IMR-90 (cell line): ENCODE measurements around the gene CIT. TPM values are rescaled to one million over a fixed set of nuclear protein-coding genes. Genes with fewer than 3 reads are reported as not detected.
A peak's percentile ranks its signal among the peaks of the same experiment; 100 is the strongest.

Source experiments
- ATAC-seq: fragments of 200-7000 bp; cut with Tn5 transposase; 2 replicates; pipeline ENCODE4 v1.9.1; 2020; ENCODE audit warnings: low read depth, mild to moderate bottlenecking, moderate library complexity
- BruUV-seq: library from RNA; stranded (reverse); fragments of 400-500 nt; replicated peaks from 2 replicates; lab custom pipeline; 2021; lab: Mats Ljungman, UMichigan
- CTCF ChIA-PET: fragments of 300-600 bp; formaldehyde crosslinking; extraction: SDS; loops from one replicate; lab custom pipeline; 2021; ENCODE audit warnings: antibody characterized with exemption; lab: Yijun Ruan, JAX
- POLR2A ChIA-PET: fragments of 300-600 bp; sonication (Branson Sonifier 250); formaldehyde crosslinking; loops from one replicate; lab custom pipeline; 2022; ENCODE audit warnings: antibody characterized with exemption; ENCODE audit not compliant: unreplicated experiment; lab: Charles Lee
- DNase-seq: peaks from one replicate; pipeline ENCODE4 v3.0.0; 2013
- H2AFZ ChIP-seq: replicated peaks from 2 replicates; pipeline ENCODE3; 2013; ENCODE audit warnings: low read length, mild to moderate bottlenecking; ENCODE audit not compliant: poor library complexity
- H2AK5ac ChIP-seq: 2 replicates; pipeline ENCODE4 v1.6.1; 2013; ENCODE audit warnings: low read depth, low read length, inconsistent platforms
- H2AK9ac ChIP-seq: replicated peaks from 2 replicates; pipeline ENCODE3; 2013; ENCODE audit warnings: mild to moderate bottlenecking, low read depth, low read length, moderate library complexity; ENCODE audit not compliant: poor library complexity
- H2BK120ac ChIP-seq: 2 replicates; pipeline ENCODE4 v1.6.1; 2013; ENCODE audit warnings: low read depth, low read length, inconsistent platforms
- H2BK15ac ChIP-seq: 3 replicates; pipeline ENCODE4 v1.6.1; 2013; ENCODE audit warnings: low read depth, low read length, inconsistent platforms
- H2BK20ac ChIP-seq: 2 replicates; pipeline ENCODE4 v1.6.1; 2013; ENCODE audit warnings: low read depth, mild to moderate bottlenecking, inconsistent platforms, low read length, moderate library complexity
- H2BK5ac ChIP-seq: 2 replicates; pipeline ENCODE4 v1.6.1; 2013; ENCODE audit warnings: mild to moderate bottlenecking, low read depth, low read length, inconsistent platforms; ENCODE audit not compliant: poor library complexity, severe bottlenecking
- H3K14ac ChIP-seq: replicated peaks from 2 replicates; pipeline ENCODE4 v1.6.1; 2013; ENCODE audit warnings: low read depth, low read length, inconsistent platforms
- H3K18ac ChIP-seq: 2 replicates; pipeline ENCODE4 v1.6.1; 2013; ENCODE audit warnings: low read depth, low read length, control low read depth
- H3K23ac ChIP-seq: 2 replicates; pipeline ENCODE4 v1.6.1; 2013; ENCODE audit warnings: low read depth, low read length, inconsistent platforms
- H3K27ac ChIP-seq: 2 replicates; pipeline ENCODE4 v1.5.1; 2013; ENCODE audit warnings: mild to moderate bottlenecking, control low read depth, low read length; ENCODE audit not compliant: insufficient read depth
- H3K27me3 ChIP-seq: 2 replicates; pipeline ENCODE4 v1.6.1; 2013; ENCODE audit warnings: low read length; ENCODE audit not compliant: control insufficient read depth, insufficient read depth
- H3K36me3 ChIP-seq: 2 replicates; pipeline ENCODE4 v1.6.1; 2013; ENCODE audit warnings: low read length, mixed read lengths; ENCODE audit not compliant: control insufficient read depth, insufficient read depth
- H3K4ac ChIP-seq: 2 replicates; pipeline ENCODE4 v1.6.1; 2013; ENCODE audit warnings: low read depth, low read length, inconsistent platforms
- H3K4me1 ChIP-seq: 2 replicates; pipeline ENCODE4 v1.6.1; 2013; ENCODE audit warnings: low read length, mixed read lengths; ENCODE audit not compliant: control insufficient read depth, insufficient read depth
- H3K4me2 ChIP-seq: 2 replicates; pipeline ENCODE4 v1.6.1; 2013; ENCODE audit warnings: low read depth, mild to moderate bottlenecking, control low read depth, low read length, moderate library complexity
- H3K4me3 ChIP-seq: 2 replicates; pipeline ENCODE4 v1.5.1; 2013; ENCODE audit warnings: low read depth, mild to moderate bottlenecking, control low read depth, low read length, moderate library complexity; ENCODE audit not compliant: insufficient read depth
- H3K56ac ChIP-seq: 2 replicates; pipeline ENCODE4 v1.6.1; 2013; ENCODE audit warnings: low read length, inconsistent platforms; ENCODE audit not compliant: insufficient read depth; ENCODE audit errors: extremely low read depth
- H3K79me1 ChIP-seq, 2 experiments: 2 replicates each; pipeline ENCODE4 v1.6.1; 2013; ENCODE audit warnings: low read length in 2 of 2, inconsistent platforms in 1 of 2, low read depth in 1 of 2
- H3K9ac ChIP-seq: 2 replicates; pipeline ENCODE4 v1.6.1; 2013; ENCODE audit warnings: low read depth, low read length, control low read depth
- H3K9me1 ChIP-seq: 2 replicates; pipeline ENCODE4 v1.6.1; 2013; ENCODE audit warnings: low read length, inconsistent platforms; ENCODE audit not compliant: insufficient read depth
- H3K9me3 ChIP-seq: 2 replicates; pipeline ENCODE4 v1.6.1; 2013; ENCODE audit warnings: low read length; ENCODE audit not compliant: control insufficient read depth, insufficient read depth
- H4K20me1 ChIP-seq: 2 replicates; pipeline ENCODE4 v1.6.1; 2013; ENCODE audit warnings: low read length, inconsistent platforms; ENCODE audit not compliant: insufficient read depth
- H4K5ac ChIP-seq: 2 replicates; pipeline ENCODE4 v1.6.1; 2013; ENCODE audit warnings: mild to moderate bottlenecking, low read depth, low read length, control low read depth
- H4K8ac ChIP-seq, 2 experiments: 2 replicates each; pipeline ENCODE4 v1.6.1; 2013; ENCODE audit warnings: low read depth in 2 of 2, low read length in 2 of 2, control low read depth in 1 of 2, inconsistent platforms in 1 of 2
- H4K91ac ChIP-seq: 2 replicates; pipeline ENCODE4 v1.6.1; 2013; ENCODE audit warnings: low read depth, low read length, inconsistent platforms; ENCODE audit not compliant: insufficient read depth
- CEBPB ChIP-seq: IDR thresholded peaks from 2 replicates; pipeline ENCODE4 v1.6.1; 2012; ENCODE audit warnings: low read depth, low read length, improper control_type of control experiment
- MAFK ChIP-seq: IDR thresholded peaks from 2 replicates; pipeline ENCODE4 v1.6.1; 2012; ENCODE audit warnings: low read depth, low read length, improper control_type of control experiment
- NFE2L2 ChIP-seq: fragments of 150-350 bp; IDR thresholded peaks from 2 replicates; pipeline ENCODE4 v1.6.1; 2016; ENCODE audit warnings: low read depth, mild to moderate bottlenecking, low read length
- WGBS, 2 experiments: methylation state at CpG; one replicate each; pipeline versions ENCODE4 v1.1.5 to v1.1.7; 2013; ENCODE audit warnings: missing lambda C conversion rate in 2 of 2; ENCODE audit not compliant: insufficient read length in 1 of 2; ENCODE audit errors: extremely low coverage in 2 of 2; 5-methylcytosine and 5-hydroxymethylcytosine counted together
- dilution Hi-C: fragments of 300-500 bp; cut with HindIII; formaldehyde crosslinking; loops from one replicate; pipeline ENCODE4 v1.14.3; 2018; ENCODE audit warnings: low sequenced_read_pairs; ENCODE audit not compliant: unreplicated experiment
- in situ Hi-C: fragments of 300-500 bp; cut with MboI; formaldehyde crosslinking; loops from 3 replicates; pipeline ENCODE4 v1.14.3; 2019; ENCODE audit warnings: low sequenced_read_pairs, inconsistent platforms, mixed read lengths
- intact Hi-C: fragments of 100-400 bp; cut with micrococcal nuclease; formaldehyde crosslinking; loops from 2 replicates; pipeline ENCODE4 v1.10.0; 2022
- polyA plus RNA-seq, 3 experiments: library from polyadenylated mRNA; depleted of rRNA; stranded (reverse); fragments of >200 nt; gene quantifications; 2 replicates each; pipeline ENCODE4 v1.2.3, GENCODE V29; 2012; ENCODE audit warnings: low replicate concordance in 1 of 3
- total RNA-seq: library from RNA; depleted of rRNA; stranded (reverse); fragments of >200 nt; gene quantifications from 2 replicates; pipeline ENCODE4 v1.2.3, GENCODE V29; 2012

Gene CIT
- total and polyA plus RNA-seq, 2 of the 4 experiments (the other 2 are of a cell fraction): 13.1 to 21.0 TPM

DNA sequence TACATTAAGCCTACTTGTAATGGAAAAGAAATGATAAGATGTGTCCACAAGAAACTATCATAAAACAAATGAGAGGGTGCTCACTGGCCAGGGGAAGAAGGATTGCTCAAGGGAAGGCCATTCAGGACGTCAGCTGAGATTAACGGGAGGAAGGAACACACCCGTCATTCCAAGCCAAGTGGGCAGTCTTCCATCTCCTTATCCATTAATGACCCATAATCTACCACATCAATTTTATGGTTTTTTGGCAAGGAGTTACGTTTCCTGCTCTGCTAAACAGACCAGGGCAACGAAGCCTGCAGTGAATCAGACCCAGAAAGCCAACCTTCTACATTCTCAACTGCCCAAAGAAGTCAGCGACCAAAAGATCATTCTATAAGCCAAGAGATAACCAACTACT, 184.1 kb downstream of the CIT start:
- Histone ChIP-seq H3K4me2 (peak overlapping the region; percentile 9; the same call in 1 of the 2 replicates), H3K79me1 (peaks cover 0 to 13% of the 10 kb centered on the region in 2 experiments; a peak in 1 of 4 replicates), H3K4ac (no peak overlapping the region), H3K56ac (no peak overlapping the region), H3K4me1 (peaks cover 10% of the 10 kb centered on the region), H3K4me3 (no peak overlapping the region), H3K27ac (peak overlapping the region; percentile 50; the same call in 1 of the 2 replicates), H2AK9ac (no peak overlapping the region), H3K27me3 (no peaks in the 10 kb centered on the region), H2BK5ac (no peak overlapping the region), H3K9me1 (peaks cover 9% of the 10 kb centered on the region; the same call in 1 of the 2 replicates), H4K20me1 (no peaks in the 10 kb centered on the region), H3K36me3 (peaks cover 3% of the 10 kb centered on the region; the same call in 1 of the 2 replicates), H4K8ac (no peak overlapping the region), H3K9ac (no peak overlapping the region), H2BK120ac (no peak overlapping the region), H3K23ac (no peak overlapping the region), H2AK5ac (no peak overlapping the region), H4K5ac (no peak overlapping the region), H3K18ac (peak overlapping the region; percentile 7), H2BK20ac (no peak overlapping the region), H4K91ac (no peak overlapping the region), H2AFZ (peak overlapping the region; percentile 33), H2BK15ac (no peak overlapping the region), H3K14ac (0 out of 2 replicates have a peak overlapping the region, but pooled peaks have one; percentile 37), H3K9me3 (no peaks in the 10 kb centered on the region)
- dilution Hi-C loops: no loop called here
- CTCF ChIA-PET: no interaction called here
- in situ Hi-C loops: no loop called here
- WGBS, 2 experiments: no CpG with 5 or more reads among the region's 6 CpGs
- POLR2A ChIA-PET: no interaction called here
- no TSS peak for BruUV-seq
- peak; percentile 90 for DNase-seq
- no peak for TF ChIP-seq NFE2L2
- TF ChIP-seq MAFK: no peak
- TF ChIP-seq CEBPB: peak; percentile 87
- ATAC-seq: peak; percentile 79
- intact Hi-C loops: loop anchor here (2.0 kb wide), 2 partner anchors 88 to 210 kb away; no protein-coding TSS in a partner anchor
